ENCODE results near the gene SPATA33.

Gene SPATA33

GRCh38 chr16:89620406-89620841 is 37.2 kb upstream of the SPATA33 start:
- TF ChIP-seq CTCF (conservative IDR thresholded peaks at IDR 0.05; ENCODE audit: low read depth, low read length): no peak
- no peak overlapping the region for H3K4me3 ChIP-seq (ENCODE audit: low read depth, low read length)

GRCh38 chr16:89621136-89621697 is 36.4 kb upstream of the SPATA33 start:
- no peak overlapping the region for H3K4me3 ChIP-seq (ENCODE audit: low read depth, low read length)
- no peak for TF ChIP-seq CTCF (conservative IDR thresholded peaks at IDR 0.05; ENCODE audit: low read depth, low read length)
- no peak for DNase-seq (ENCODE audit: low read depth)

More at GRCh38 chr16:89620406-89620841, 37.2 kb upstream of the SPATA33 start:
- DNase-seq (ENCODE audit: low read depth): no peak

GRCh38 chr16:89621698-89622409 is 35.8 kb upstream of the SPATA33 start:
- no peak for DNase-seq (ENCODE audit: low read depth)
- no peak overlapping the region for H3K4me3 ChIP-seq (ENCODE audit: low read depth, low read length)
- TF ChIP-seq CTCF (conservative IDR thresholded peaks at IDR 0.05; ENCODE audit: low read depth, low read length): no peak

GRCh38 chr16:89623511-89624261 is 34.0 kb upstream of the SPATA33 start:
- no peak overlapping the region for H3K4me3 ChIP-seq (ENCODE audit: low read depth, low read length)
- no peak for TF ChIP-seq CTCF (conservative IDR thresholded peaks at IDR 0.05; ENCODE audit: low read depth, low read length)
- peak; percentile 53 for DNase-seq (ENCODE audit: low read depth)

GRCh38 chr16:89624777-89625761 is 32.6 kb upstream of the SPATA33 start:
- TF ChIP-seq CTCF (conservative IDR thresholded peaks at IDR 0.05; ENCODE audit: low read depth, low read length): no peak
- DNase-seq (ENCODE audit: low read depth): no peak
- no peak overlapping the region for H3K4me3 ChIP-seq (ENCODE audit: low read depth, low read length)

GRCh38 chr16:89629827-89630610 is 27.6 kb upstream of the SPATA33 start:
- H3K4me3 ChIP-seq (ENCODE audit: low read depth, low read length): no peak overlapping the region
- DNase-seq (ENCODE audit: low read depth): no peak
- TF ChIP-seq CTCF (conservative IDR thresholded peaks at IDR 0.05; ENCODE audit: low read depth, low read length): no peak

Data from choroid plexus epithelial cell (primary cell).